H9 (cell line): ENCODE measurements around the gene HSD17B12. TPM values are rescaled to one million over a fixed set of nuclear protein-coding genes. Genes with fewer than 3 reads are reported as not detected.

Experiments used
- DNase-seq: peaks from one replicate; pipeline ENCODE4 v3.0.0-alpha.2; 2017
- H2AFZ ChIP-seq: one replicate; pipeline ENCODE4 v1.6.1; 2013; ENCODE audit warnings: mild to moderate bottlenecking, low read length, control low read depth, moderate library complexity
- H2AK5ac ChIP-seq: 2 replicates; pipeline ENCODE4 v1.6.1; 2013; ENCODE audit warnings: low read length, control low read depth, mixed read lengths; ENCODE audit not compliant: insufficient read length
- H2BK120ac ChIP-seq: one replicate; pipeline ENCODE4 v1.6.1; 2013; ENCODE audit warnings: low read depth, mild to moderate bottlenecking, low read length, control low read depth, inconsistent platforms; ENCODE audit not compliant: poor library complexity, severe bottlenecking
- H2BK12ac ChIP-seq: 2 replicates; pipeline ENCODE4 v1.6.1; 2013; ENCODE audit warnings: low read length, control low read depth, mixed read lengths, low read depth; ENCODE audit not compliant: insufficient read length
- H2BK15ac ChIP-seq: 2 replicates; pipeline ENCODE4 v1.6.1; 2013; ENCODE audit warnings: low read depth, low read length, control low read depth
- H2BK20ac ChIP-seq: one replicate; pipeline ENCODE4 v1.6.1; 2013; ENCODE audit warnings: low read depth, mild to moderate bottlenecking, low read length, control low read depth, inconsistent platforms; ENCODE audit not compliant: poor library complexity, severe bottlenecking
- H2BK5ac ChIP-seq: 2 replicates; pipeline ENCODE4 v1.6.1; 2013; ENCODE audit warnings: low read length, control low read depth, mixed read lengths; ENCODE audit not compliant: insufficient read length
- H3K14ac ChIP-seq: 2 replicates; pipeline ENCODE4 v1.6.1; 2013; ENCODE audit warnings: low read length, control low read depth; ENCODE audit not compliant: insufficient read depth
- H3K18ac ChIP-seq: 2 replicates; pipeline ENCODE4 v1.6.1; 2013; ENCODE audit warnings: low read depth, mild to moderate bottlenecking, mixed read lengths, low read length, control low read depth; ENCODE audit not compliant: insufficient read length
- H3K23ac ChIP-seq: 2 replicates; pipeline ENCODE4 v1.6.1; 2013; ENCODE audit warnings: low read length, control low read depth, mixed read lengths, low read depth; ENCODE audit not compliant: insufficient read length
- H3K23me2 ChIP-seq: 2 replicates; pipeline ENCODE4 v1.6.1; 2013; ENCODE audit warnings: low read depth, mild to moderate bottlenecking, mixed read lengths, low read length, control low read depth; ENCODE audit not compliant: insufficient read length, poor library complexity, severe bottlenecking
- H3K27ac ChIP-seq: 2 replicates; pipeline ENCODE4 v1.5.1; 2013; ENCODE audit warnings: low read length, control low read depth, mixed read lengths, low read depth; ENCODE audit not compliant: insufficient read length
- H3K27me3 ChIP-seq: 2 replicates; pipeline ENCODE4 v1.6.1; 2013; ENCODE audit warnings: low read length, control low read depth, inconsistent platforms; ENCODE audit not compliant: insufficient read depth
- H3K4ac ChIP-seq: 2 replicates; pipeline ENCODE4 v1.6.1; 2013; ENCODE audit warnings: low read depth, mild to moderate bottlenecking, control low read depth, inconsistent platforms, low read length, moderate library complexity
- H3K4me1 ChIP-seq: 2 replicates; pipeline ENCODE4 v1.6.1; 2013; ENCODE audit warnings: low read length, control low read depth, inconsistent platforms; ENCODE audit not compliant: insufficient read depth
- H3K4me2 ChIP-seq: 2 replicates; pipeline ENCODE4 v1.6.1; 2013; ENCODE audit warnings: low read length, control low read depth, mixed read lengths; ENCODE audit not compliant: insufficient read length, insufficient read depth
- H3K56ac ChIP-seq: 2 replicates; pipeline ENCODE4 v1.6.1; 2013; ENCODE audit warnings: low read depth, mild to moderate bottlenecking, mixed read lengths, low read length, control low read depth; ENCODE audit not compliant: insufficient read length
- H3K79me1 ChIP-seq: 2 replicates; pipeline ENCODE4 v1.6.1; 2013; ENCODE audit warnings: low read depth, mild to moderate bottlenecking, moderate library complexity, low read length, control low read depth, inconsistent platforms; ENCODE audit not compliant: insufficient read depth, poor library complexity, severe bottlenecking
- H3K79me2 ChIP-seq: 2 replicates; pipeline ENCODE4 v1.6.1; 2013; ENCODE audit warnings: low read length, control low read depth, inconsistent platforms; ENCODE audit not compliant: insufficient read depth
- H3K9ac ChIP-seq: 2 replicates; pipeline ENCODE4 v1.6.1; 2013; ENCODE audit warnings: low read length, control low read depth, mixed read lengths; ENCODE audit not compliant: insufficient read length; ENCODE audit errors: extremely low read depth
- H3K9me3 ChIP-seq: one replicate; pipeline ENCODE4 v1.6.1; 2013; ENCODE audit warnings: low read depth, low read length, inconsistent platforms; ENCODE audit not compliant: control insufficient read depth
- H3T11ph ChIP-seq: one replicate; pipeline ENCODE4 v1.6.1; 2013; ENCODE audit warnings: mild to moderate bottlenecking, low read length, control low read depth, inconsistent platforms
- H4K20me1 ChIP-seq: one replicate; pipeline ENCODE4 v1.6.1; 2013; ENCODE audit not compliant: control insufficient read depth, insufficient read length, insufficient read depth
- H4K5ac ChIP-seq: 2 replicates; pipeline ENCODE4 v1.6.1; 2013; ENCODE audit warnings: low read depth, mild to moderate bottlenecking, mixed read lengths, low read length, control low read depth; ENCODE audit not compliant: insufficient read length
- H4K8ac ChIP-seq: replicated peaks from 2 replicates; pipeline ENCODE4 v1.6.1; 2013; ENCODE audit warnings: low read length, control low read depth, mixed read lengths, low read depth; ENCODE audit not compliant: insufficient read length
- H4K91ac ChIP-seq: 2 replicates; pipeline ENCODE4 v1.6.1; 2013; ENCODE audit warnings: low read depth, mild to moderate bottlenecking, moderate library complexity, mixed read lengths, low read length, control low read depth; ENCODE audit not compliant: insufficient read length
- H3K27ac Mint-ChIP-seq, 3 experiments: 2 replicates in 2 of 3; 3 replicates in 1 of 3; pipeline ENCODE4 v1.8.0; 2020 to 2021; ENCODE audit warnings: mixed read lengths in 3 of 3, mild to moderate bottlenecking in 1 of 3, moderate library complexity in 1 of 3
- H3K27me3 Mint-ChIP-seq: 2 replicates; pipeline ENCODE4 v1.8.0; 2021; ENCODE audit warnings: low read depth, mild to moderate bottlenecking, moderate library complexity, mixed read lengths
- H3K36me3 Mint-ChIP-seq, 3 experiments: 2 replicates in 2 of 3; 3 replicates in 1 of 3; pipeline ENCODE4 v1.8.0; 2020 to 2021; ENCODE audit warnings: low read depth in 3 of 3, mixed read lengths in 3 of 3; ENCODE audit not compliant: insufficient read depth in 1 of 3
- H3K4me1 Mint-ChIP-seq, 2 experiments: 2 replicates each; pipeline ENCODE4 v1.8.0; 2020; ENCODE audit warnings: mixed read lengths in 2 of 2
- H3K4me3 Mint-ChIP-seq, 2 experiments: 2 replicates in 1 of 2; 3 replicates in 1 of 2; pipeline ENCODE4 v1.8.0; 2020 to 2021; ENCODE audit warnings: mild to moderate bottlenecking in 2 of 2, mixed read lengths in 2 of 2, moderate library complexity in 1 of 2
- H3K9me3 Mint-ChIP-seq, 2 experiments: 2 replicates in 1 of 2; 3 replicates in 1 of 2; pipeline ENCODE4 v1.8.0; 2020; ENCODE audit warnings: mild to moderate bottlenecking in 2 of 2, mixed read lengths in 2 of 2, moderate library complexity in 1 of 2
- WGBS: extraction: QIAGEN DNeasy Blood & Tissue Kit; methylation state at CpG from one replicate; pipeline ENCODE4 v1.1.7; 2013; ENCODE audit warnings: missing lambda C conversion rate, low lambda C conversion rate, mixed read lengths; ENCODE audit not compliant: insufficient read length; ENCODE audit errors: extremely low coverage; 5-methylcytosine and 5-hydroxymethylcytosine counted together
- total RNA-seq: library from RNA; stranded (reverse); gene quantifications from 2 replicates; pipeline ENCODE4 v1.2.1, GENCODE V29; 2021
- TF ChIP-seq, protein P1 (sequence below): fragments of 200-600 bp; sonication (generic); conservative IDR thresholded peaks from 3 replicates; pipeline ENCODE4 v1.8.0; 2021; ENCODE audit warnings: antibody characterized with exemption, mild to moderate bottlenecking

The HSD17B12 gene
- total RNA-seq, 1 experiment from 2014 or later = 111 TPM

DNA sequence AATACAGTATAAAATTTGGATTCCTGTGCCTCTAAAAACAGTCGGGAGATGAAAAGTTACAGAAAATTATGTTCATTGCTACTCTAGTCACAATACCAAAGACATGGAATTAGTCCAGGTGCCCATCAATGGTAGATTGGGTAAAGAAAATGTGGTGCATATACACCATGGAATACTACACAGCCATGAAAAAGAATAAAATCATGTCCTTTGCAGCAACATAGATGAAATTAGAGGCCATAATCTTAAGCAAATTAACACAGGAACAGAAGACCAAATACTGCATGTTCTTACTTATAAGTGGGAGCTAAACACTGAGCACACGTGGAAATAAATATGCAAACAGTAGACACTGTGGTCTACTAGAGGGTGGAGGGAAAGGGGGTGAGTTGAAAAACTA lies 67.6 kb downstream of the HSD17B12 start:
- Histone ChIP-seq H3T11ph (no peak overlapping the region), H3K9me3 (no peaks in the 10 kb centered on the region), H4K5ac (no peak overlapping the region), H3K4ac (no peak overlapping the region), H3K18ac (no peak overlapping the region), H4K20me1 (no peaks in the 10 kb centered on the region), H2AFZ (no peak overlapping the region), H3K4me2 (no peak overlapping the region), H3K23me2 (no peaks in the 10 kb centered on the region), H3K56ac (no peak overlapping the region), H2BK120ac (no peak overlapping the region), H2BK5ac (no peak overlapping the region), H2BK12ac (no peak overlapping the region), H3K9ac (no peak overlapping the region), H4K8ac (no peak overlapping the region), H4K91ac (no peak overlapping the region), H3K79me2 (peaks cover 6% of the 10 kb centered on the region; the same call in 1 of the 2 replicates), H2BK20ac (no peak overlapping the region), H2AK5ac (no peak overlapping the region), H3K79me1 (peaks cover 5% of the 10 kb centered on the region), H2BK15ac (no peak overlapping the region), H3K27ac (no peak overlapping the region), H3K4me1 (no peaks in the 10 kb centered on the region), H3K23ac (no peak overlapping the region), H3K27me3 (no peaks in the 10 kb centered on the region), H3K14ac (no peak overlapping the region)
- Mint-ChIP-seq H3K36me3 (peaks cover 2 to 11% (median 6%) of the 10 kb centered on the region in 3 experiments; a peak in 6 of 7 replicates), H3K9me3 (no peaks in the 10 kb centered on the region), H3K4me1 (peaks cover 9 to 10% of the 10 kb centered on the region in 2 experiments), H3K27me3 (no peaks in the 10 kb centered on the region), H3K4me3 (no peak overlapping the region), H3K27ac (no peak overlapping the region)
- WGBS = no CpG with 5 or more reads among the region's 2 CpGs
- TF ChIP-seq, protein P1, sequence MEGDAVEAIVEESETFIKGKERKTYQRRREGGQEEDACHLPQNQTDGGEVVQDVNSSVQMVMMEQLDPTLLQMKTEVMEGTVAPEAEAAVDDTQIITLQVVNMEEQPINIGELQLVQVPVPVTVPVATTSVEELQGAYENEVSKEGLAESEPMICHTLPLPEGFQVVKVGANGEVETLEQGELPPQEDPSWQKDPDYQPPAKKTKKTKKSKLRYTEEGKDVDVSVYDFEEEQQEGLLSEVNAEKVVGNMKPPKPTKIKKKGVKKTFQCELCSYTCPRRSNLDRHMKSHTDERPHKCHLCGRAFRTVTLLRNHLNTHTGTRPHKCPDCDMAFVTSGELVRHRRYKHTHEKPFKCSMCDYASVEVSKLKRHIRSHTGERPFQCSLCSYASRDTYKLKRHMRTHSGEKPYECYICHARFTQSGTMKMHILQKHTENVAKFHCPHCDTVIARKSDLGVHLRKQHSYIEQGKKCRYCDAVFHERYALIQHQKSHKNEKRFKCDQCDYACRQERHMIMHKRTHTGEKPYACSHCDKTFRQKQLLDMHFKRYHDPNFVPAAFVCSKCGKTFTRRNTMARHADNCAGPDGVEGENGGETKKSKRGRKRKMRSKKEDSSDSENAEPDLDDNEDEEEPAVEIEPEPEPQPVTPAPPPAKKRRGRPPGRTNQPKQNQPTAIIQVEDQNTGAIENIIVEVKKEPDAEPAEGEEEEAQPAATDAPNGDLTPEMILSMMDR = no peak
- DNase-seq = no peak
